Measurements from ENCODE around the gene C12orf56. TPM values are rescaled to one million over a fixed set of nuclear protein-coding genes. Genes with fewer than 3 reads are reported as not detected.

Gene C12orf56
- total and polyA plus RNA-seq, 4 donors: 0.03 to 0.51 (median 0.12) TPM; not detected in 1

- 71 to 77% methylated on average over 11 of the region's 11 CpGs for WGBS, 2 donors
- Histone ChIP-seq H3K36me3 (ENCODE audit: control insufficient read depth in 4 of 4, insufficient read depth in 4 of 4, low read length in 4 of 4) (no peaks in the 10 kb centered on the region), H3K27me3 (ENCODE audit: control insufficient read depth in 3 of 3, insufficient read depth in 3 of 3, low read length in 2 of 3) (no peaks in the 10 kb centered on the region), H3K4me1 (ENCODE audit: control insufficient read depth in 5 of 5, insufficient read depth in 5 of 5, low read length in 5 of 5) (no peaks in the 10 kb centered on the region), H3K9ac (ENCODE audit: insufficient read depth in 1 of 2, low read length in 2 of 2) (no peak overlapping the region), H3K9me3 (ENCODE audit: control insufficient read depth in 4 of 4, insufficient read depth in 3 of 4, low read length in 3 of 4) (no peaks in the 10 kb centered on the region), H3K27ac (ENCODE audit: low read depth in 1 of 2, low read length in 1 of 2) (no peak overlapping the region), H3K4me3 (no peak overlapping the region)
- DNase-seq: no peak
- ATAC-seq (ENCODE audit: insufficient read depth, low FRiP score): no peak
- TF ChIP-seq, protein P1, sequence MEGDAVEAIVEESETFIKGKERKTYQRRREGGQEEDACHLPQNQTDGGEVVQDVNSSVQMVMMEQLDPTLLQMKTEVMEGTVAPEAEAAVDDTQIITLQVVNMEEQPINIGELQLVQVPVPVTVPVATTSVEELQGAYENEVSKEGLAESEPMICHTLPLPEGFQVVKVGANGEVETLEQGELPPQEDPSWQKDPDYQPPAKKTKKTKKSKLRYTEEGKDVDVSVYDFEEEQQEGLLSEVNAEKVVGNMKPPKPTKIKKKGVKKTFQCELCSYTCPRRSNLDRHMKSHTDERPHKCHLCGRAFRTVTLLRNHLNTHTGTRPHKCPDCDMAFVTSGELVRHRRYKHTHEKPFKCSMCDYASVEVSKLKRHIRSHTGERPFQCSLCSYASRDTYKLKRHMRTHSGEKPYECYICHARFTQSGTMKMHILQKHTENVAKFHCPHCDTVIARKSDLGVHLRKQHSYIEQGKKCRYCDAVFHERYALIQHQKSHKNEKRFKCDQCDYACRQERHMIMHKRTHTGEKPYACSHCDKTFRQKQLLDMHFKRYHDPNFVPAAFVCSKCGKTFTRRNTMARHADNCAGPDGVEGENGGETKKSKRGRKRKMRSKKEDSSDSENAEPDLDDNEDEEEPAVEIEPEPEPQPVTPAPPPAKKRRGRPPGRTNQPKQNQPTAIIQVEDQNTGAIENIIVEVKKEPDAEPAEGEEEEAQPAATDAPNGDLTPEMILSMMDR (IDR thresholded peaks at IDR 0.05; ENCODE audit: control extremely low read depth, extremely low read depth): no peak
These were observed 116.8 kb downstream of the C12orf56 start for GRCh38 chr12:64273527-64274403.

DNA sequence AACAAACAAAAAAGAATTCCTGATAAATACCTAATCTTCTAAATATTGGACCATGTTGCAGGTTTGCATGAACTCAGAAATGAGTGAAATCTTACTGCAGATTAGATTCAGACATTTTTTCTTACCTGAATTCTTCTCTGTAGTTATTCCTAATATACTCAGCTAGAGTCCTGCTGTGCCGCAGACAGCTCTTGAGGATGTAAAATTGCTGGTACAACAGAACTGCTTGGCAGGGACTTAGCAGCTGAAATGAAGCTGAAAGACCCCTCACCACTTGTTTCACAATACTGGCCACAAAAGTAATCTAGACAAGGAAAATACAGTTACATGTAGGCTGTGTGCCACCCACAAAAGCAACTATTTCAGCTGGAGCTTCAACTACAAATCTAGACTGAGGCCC is 120.1 kb downstream of the C12orf56 start:
- WGBS, 2 donors: 69 to 87% methylated on average over 1 of the region's 1 CpG
- H3K4me1 ChIP-seq (ENCODE audit: control insufficient read depth in 5 of 5, insufficient read depth in 5 of 5, low read length in 5 of 5): no peaks in the 10 kb centered on the region
- H3K9ac ChIP-seq (ENCODE audit: insufficient read depth in 1 of 2, low read length in 2 of 2): no peak overlapping the region
- H3K4me3 ChIP-seq: no peak overlapping the region
- no peaks in the 10 kb centered on the region for H3K27me3 ChIP-seq (ENCODE audit: control insufficient read depth in 3 of 3, insufficient read depth in 3 of 3, low read length in 2 of 3)
- TF ChIP-seq, protein P1 (IDR thresholded peaks at IDR 0.05; ENCODE audit: control extremely low read depth, extremely low read depth): no peak
- no peak for ATAC-seq (ENCODE audit: insufficient read depth, low FRiP score)
- DNase-seq: no peak
- H3K9me3 ChIP-seq (ENCODE audit: control insufficient read depth in 4 of 4, insufficient read depth in 3 of 4, low read length in 3 of 4): no peaks in the 10 kb centered on the region
- no peak overlapping the region for H3K27ac ChIP-seq (ENCODE audit: low read depth in 1 of 2, low read length in 1 of 2)
- no peaks in the 10 kb centered on the region for H3K36me3 ChIP-seq (ENCODE audit: control insufficient read depth in 4 of 4, insufficient read depth in 4 of 4, low read length in 4 of 4)

GRCh38 chr12:64269161-64269560 is 121.4 kb downstream of the C12orf56 start:
- no peaks in the 10 kb centered on the region for H3K4me1 ChIP-seq (ENCODE audit: control insufficient read depth in 5 of 5, insufficient read depth in 5 of 5, low read length in 5 of 5)
- H3K9ac ChIP-seq (ENCODE audit: insufficient read depth in 1 of 2, low read length in 2 of 2): no peak overlapping the region
- H3K27me3 ChIP-seq (ENCODE audit: control insufficient read depth in 3 of 3, insufficient read depth in 3 of 3, low read length in 2 of 3): no peaks in the 10 kb centered on the region
- no peak overlapping the region for H3K27ac ChIP-seq (ENCODE audit: low read depth in 1 of 2, low read length in 1 of 2)
- 65 to 87% methylated on average over 2 of the region's 2 CpGs for WGBS, 2 donors
- TF ChIP-seq, protein P1 (IDR thresholded peaks at IDR 0.05; ENCODE audit: control extremely low read depth, extremely low read depth): no peak
- no peak overlapping the region for H3K4me3 ChIP-seq
- H3K9me3 ChIP-seq (ENCODE audit: control insufficient read depth in 4 of 4, insufficient read depth in 3 of 4, low read length in 3 of 4): no peaks in the 10 kb centered on the region
- DNase-seq: no peak
- no peak for ATAC-seq (ENCODE audit: insufficient read depth, low FRiP score)
- no peaks in the 10 kb centered on the region for H3K36me3 ChIP-seq (ENCODE audit: control insufficient read depth in 4 of 4, insufficient read depth in 4 of 4, low read length in 4 of 4)

All from lung (tissue), 12 donors.